Measurements from ENCODE around the gene MICU2.

The MICU2 gene

DNA sequence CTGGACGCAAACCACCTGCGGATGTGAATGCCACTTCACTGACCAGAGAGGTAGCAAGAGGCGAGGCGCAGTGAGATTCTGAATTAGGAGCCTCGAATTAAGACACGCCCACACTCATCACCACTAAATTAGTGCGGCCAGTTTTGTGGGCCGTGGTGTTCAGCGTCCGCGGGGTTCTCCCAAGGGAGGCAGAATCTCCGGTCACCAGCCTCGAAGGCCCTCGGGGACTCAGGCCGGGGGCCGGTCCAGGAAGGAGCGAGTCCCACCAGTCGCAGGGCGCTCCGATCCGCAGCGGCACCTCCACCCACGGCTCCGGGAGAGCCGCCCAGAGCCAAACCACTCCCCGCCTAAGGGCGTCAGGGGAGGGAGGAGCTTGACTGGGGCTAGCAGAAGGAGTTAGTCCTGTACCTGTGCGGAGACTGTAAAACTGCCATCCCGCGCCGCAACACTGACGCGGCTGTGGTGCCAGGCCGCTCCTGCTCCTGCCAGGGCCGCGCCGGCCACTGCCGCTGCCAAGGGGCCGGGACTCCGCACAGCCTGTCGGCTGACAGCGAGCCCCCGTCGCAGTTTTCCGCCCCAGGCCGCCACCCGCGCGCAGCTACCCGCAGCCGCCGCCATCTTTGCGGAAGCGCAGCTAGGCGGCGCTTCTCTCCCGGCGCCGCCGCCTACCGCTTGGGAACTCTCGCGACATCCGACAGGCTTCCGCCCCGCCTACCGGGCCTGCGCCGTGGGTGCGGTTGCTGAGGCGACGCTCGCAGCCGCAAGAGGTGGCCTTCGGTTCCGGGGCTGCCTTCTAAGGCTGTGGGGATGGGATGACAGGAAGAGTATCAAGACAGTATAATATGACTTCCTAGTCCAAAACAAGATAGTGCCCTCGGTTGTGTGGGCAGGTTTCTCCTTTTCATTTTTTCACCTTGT is at the start of gene MICU2:
Gene MICU2 (minus strand): TSS at position 640 of the 918 bp plus-strand sequence. CDS start 22 bp downstream, at position 618.
- peak within 1 kb of the TSS; percentile 88 for H3K27ac Mint-ChIP-seq
- peaks cover 9% of the 10 kb centered on the region for H3K36me3 Mint-ChIP-seq (ENCODE audit: low read depth)
- peaks cover 27% of the 10 kb centered on the region for H3K27me3 Mint-ChIP-seq (ENCODE audit: low read depth)
- H3K4me3 Mint-ChIP-seq: peak within 1 kb of the TSS; percentile 82
- peaks cover 21% of the 10 kb centered on the region for H3K4me1 Mint-ChIP-seq (ENCODE audit: low read depth)
- H3K9me3 Mint-ChIP-seq: no peaks in the 10 kb centered on the region

DNA sequence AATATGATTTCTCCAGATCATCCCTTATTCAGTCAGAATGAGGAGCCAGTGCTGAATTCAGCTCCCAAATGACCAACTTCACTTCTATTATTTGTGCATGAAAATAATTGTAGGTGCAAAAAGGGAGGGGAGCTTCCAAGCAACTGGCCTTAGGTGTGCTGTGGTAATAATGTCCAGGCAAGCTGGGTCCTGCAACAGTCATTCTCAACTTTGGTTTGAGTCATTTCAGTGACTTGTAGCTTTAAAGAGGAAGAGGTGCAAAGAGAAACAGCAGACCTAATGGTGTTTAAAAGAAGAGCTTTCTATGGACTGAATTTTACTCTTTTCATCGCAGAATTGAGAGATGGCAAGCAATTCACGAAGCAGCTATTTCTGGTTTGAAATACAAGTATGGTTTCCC is 37.7 kb upstream of the MICU2 start:
- Mint-ChIP-seq H3K36me3 (ENCODE audit: low read depth) (no peaks in the 10 kb centered on the region), H3K27ac (no peak overlapping the region), H3K9me3 (no peaks in the 10 kb centered on the region), H3K4me1 (ENCODE audit: low read depth) (no peaks in the 10 kb centered on the region), H3K27me3 (ENCODE audit: low read depth) (no peaks in the 10 kb centered on the region), H3K4me3 (no peak overlapping the region)

GRCh38 chr13:21639561-21639960 is 35.6 kb upstream of the MICU2 start:
- Mint-ChIP-seq H3K9me3 (no peaks in the 10 kb centered on the region), H3K4me3 (no peak overlapping the region), H3K36me3 (ENCODE audit: low read depth) (no peaks in the 10 kb centered on the region), H3K27me3 (ENCODE audit: low read depth) (no peaks in the 10 kb centered on the region), H3K4me1 (ENCODE audit: low read depth) (no peaks in the 10 kb centered on the region), H3K27ac (no peak overlapping the region)

GRCh38 chr13:21638319-21639282 is 34.6 kb upstream of the MICU2 start:
- Mint-ChIP-seq H3K36me3 (ENCODE audit: low read depth) (no peaks in the 10 kb centered on the region), H3K4me3 (no peak overlapping the region), H3K9me3 (no peaks in the 10 kb centered on the region), H3K27me3 (ENCODE audit: low read depth) (no peaks in the 10 kb centered on the region), H3K27ac (no peak overlapping the region), H3K4me1 (ENCODE audit: low read depth) (no peaks in the 10 kb centered on the region)

GRCh38 chr13:21637296-21637695 is 33.3 kb upstream of the MICU2 start:
- Mint-ChIP-seq H3K27me3 (ENCODE audit: low read depth) (no peaks in the 10 kb centered on the region), H3K9me3 (no peaks in the 10 kb centered on the region), H3K27ac (no peak overlapping the region), H3K4me1 (ENCODE audit: low read depth) (no peaks in the 10 kb centered on the region), H3K4me3 (no peak overlapping the region), H3K36me3 (ENCODE audit: low read depth) (no peaks in the 10 kb centered on the region)

- H3K9me3 Mint-ChIP-seq: no peaks in the 10 kb centered on the region
- no peaks in the 10 kb centered on the region for H3K27me3 Mint-ChIP-seq (ENCODE audit: low read depth)
- H3K4me3 Mint-ChIP-seq: no peak overlapping the region
- no peak overlapping the region for H3K27ac Mint-ChIP-seq
- no peaks in the 10 kb centered on the region for H3K36me3 Mint-ChIP-seq (ENCODE audit: low read depth)
- H3K4me1 Mint-ChIP-seq (ENCODE audit: low read depth): no peaks in the 10 kb centered on the region
These were observed 32.7 kb upstream of the MICU2 start for GRCh38 chr13:21636656-21637055.

DNA sequence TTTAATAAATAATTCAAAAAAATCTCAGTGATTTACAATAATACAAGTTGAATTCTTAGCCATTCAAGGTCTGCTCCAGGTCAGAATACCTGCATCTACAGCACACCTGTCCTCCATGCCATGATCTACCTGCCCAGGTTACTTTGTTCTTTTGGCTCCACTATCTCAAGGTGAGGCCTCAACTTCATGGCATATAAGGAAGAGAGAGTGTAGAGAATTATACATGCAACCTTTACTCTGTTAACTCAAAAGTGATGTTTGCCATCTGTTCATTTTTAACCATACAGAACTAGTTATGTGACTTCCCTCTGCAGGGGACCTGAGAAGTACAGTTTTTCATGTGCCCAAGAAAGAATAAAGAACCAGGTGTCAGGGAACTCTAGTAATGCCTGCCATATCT is 28.2 kb upstream of the MICU2 start:
- H3K4me3 Mint-ChIP-seq: no peak overlapping the region
- peaks cover 5% of the 10 kb centered on the region for H3K27me3 Mint-ChIP-seq (ENCODE audit: low read depth)
- no peaks in the 10 kb centered on the region for H3K4me1 Mint-ChIP-seq (ENCODE audit: low read depth)
- no peak overlapping the region for H3K27ac Mint-ChIP-seq
- peaks cover 2% of the 10 kb centered on the region for H3K36me3 Mint-ChIP-seq (ENCODE audit: low read depth)
- H3K9me3 Mint-ChIP-seq: no peaks in the 10 kb centered on the region

GRCh38 chr13:21625366-21625765 is 21.4 kb upstream of the MICU2 start:
- no peaks in the 10 kb centered on the region for H3K9me3 Mint-ChIP-seq
- H3K27me3 Mint-ChIP-seq (ENCODE audit: low read depth): peaks cover 15% of the 10 kb centered on the region
- no peak overlapping the region for H3K27ac Mint-ChIP-seq
- no peak overlapping the region for H3K4me3 Mint-ChIP-seq
- no peaks in the 10 kb centered on the region for H3K36me3 Mint-ChIP-seq (ENCODE audit: low read depth)
- peaks cover 2% of the 10 kb centered on the region for H3K4me1 Mint-ChIP-seq (ENCODE audit: low read depth)

- Mint-ChIP-seq H3K27me3 (ENCODE audit: low read depth) (peaks cover 37% of the 10 kb centered on the region), H3K27ac (no peak overlapping the region), H3K4me3 (no peak overlapping the region), H3K9me3 (no peaks in the 10 kb centered on the region), H3K4me1 (ENCODE audit: low read depth) (peaks cover 2% of the 10 kb centered on the region), H3K36me3 (ENCODE audit: low read depth) (no peaks in the 10 kb centered on the region)
These were observed 16.9 kb upstream of the MICU2 start for GRCh38 chr13:21620861-21621260.

GRCh38 chr13:21619633-21620220 is 15.8 kb upstream of the MICU2 start:
- H3K27me3 Mint-ChIP-seq (ENCODE audit: low read depth): peaks cover 41% of the 10 kb centered on the region
- no peak overlapping the region for H3K27ac Mint-ChIP-seq
- peaks cover 2% of the 10 kb centered on the region for H3K4me1 Mint-ChIP-seq (ENCODE audit: low read depth)
- H3K36me3 Mint-ChIP-seq (ENCODE audit: low read depth): no peaks in the 10 kb centered on the region
- no peak overlapping the region for H3K4me3 Mint-ChIP-seq
- no peaks in the 10 kb centered on the region for H3K9me3 Mint-ChIP-seq

DNA sequence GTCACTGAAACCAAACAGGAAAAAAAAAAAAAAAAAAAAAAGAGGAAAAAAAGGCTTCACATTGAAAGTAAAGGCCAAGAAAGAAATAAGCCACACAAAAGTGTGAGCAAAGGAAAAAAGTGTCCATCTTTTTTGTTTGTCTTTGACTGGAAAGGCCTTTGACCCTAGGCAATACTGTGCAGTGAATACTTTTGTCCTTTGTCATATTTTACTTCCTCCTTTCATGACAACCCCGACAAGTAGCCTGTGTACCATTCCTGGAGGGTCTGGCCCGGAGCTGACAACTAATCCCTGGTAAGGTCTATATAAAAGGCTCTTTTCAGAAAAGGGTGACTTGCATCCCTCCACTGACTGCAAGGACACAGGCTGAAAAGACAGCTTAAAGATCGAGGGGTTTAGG is 12.9 kb upstream of the MICU2 start:
- Mint-ChIP-seq H3K27me3 (ENCODE audit: low read depth) (peaks cover 38% of the 10 kb centered on the region), H3K4me1 (ENCODE audit: low read depth) (peaks cover 2% of the 10 kb centered on the region)

DNA sequence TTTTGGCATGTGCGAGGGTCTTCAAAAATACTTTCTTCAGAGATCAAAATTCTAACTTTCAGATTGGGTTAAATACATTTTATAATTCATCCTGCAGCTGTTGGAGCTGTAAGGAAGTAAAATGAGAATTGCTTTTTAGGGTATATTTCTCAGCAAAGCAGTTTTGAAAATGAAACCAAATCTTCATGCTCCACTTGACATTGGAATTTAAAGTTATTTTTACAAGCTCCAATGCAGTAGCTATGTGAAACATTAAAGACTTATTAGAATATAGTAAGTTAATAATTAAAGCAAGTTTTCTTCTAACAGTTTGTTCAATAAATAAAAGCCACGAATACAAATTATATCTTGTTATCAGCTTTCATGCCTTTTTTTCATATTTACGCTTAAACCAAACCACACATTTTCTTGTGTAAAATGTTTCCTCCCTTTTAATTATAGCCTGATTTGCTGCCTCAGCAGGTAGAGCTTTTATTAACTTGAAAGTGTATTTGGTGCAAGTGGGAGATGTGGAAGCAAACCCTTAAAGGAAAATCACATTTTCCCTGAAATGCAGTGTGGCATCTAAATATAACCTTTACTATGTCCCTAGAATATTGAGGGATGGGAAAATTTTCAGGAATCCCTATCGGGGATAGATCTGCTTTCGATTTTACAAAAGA is 12.4 kb upstream of the MICU2 start:
- Mint-ChIP-seq H3K36me3 (ENCODE audit: low read depth) (no peaks in the 10 kb centered on the region), H3K27me3 (ENCODE audit: low read depth) (peaks cover 34% of the 10 kb centered on the region), H3K4me1 (ENCODE audit: low read depth) (peaks cover 2% of the 10 kb centered on the region), H3K4me3 (no peak overlapping the region), H3K27ac (no peak overlapping the region), H3K9me3 (no peaks in the 10 kb centered on the region)

More for the DNA sequence above, 12.9 kb upstream of the MICU2 start:
- Mint-ChIP-seq H3K9me3 (no peaks in the 10 kb centered on the region), H3K4me3 (no peak overlapping the region), H3K27ac (no peak overlapping the region), H3K36me3 (ENCODE audit: low read depth) (no peaks in the 10 kb centered on the region)

DNA sequence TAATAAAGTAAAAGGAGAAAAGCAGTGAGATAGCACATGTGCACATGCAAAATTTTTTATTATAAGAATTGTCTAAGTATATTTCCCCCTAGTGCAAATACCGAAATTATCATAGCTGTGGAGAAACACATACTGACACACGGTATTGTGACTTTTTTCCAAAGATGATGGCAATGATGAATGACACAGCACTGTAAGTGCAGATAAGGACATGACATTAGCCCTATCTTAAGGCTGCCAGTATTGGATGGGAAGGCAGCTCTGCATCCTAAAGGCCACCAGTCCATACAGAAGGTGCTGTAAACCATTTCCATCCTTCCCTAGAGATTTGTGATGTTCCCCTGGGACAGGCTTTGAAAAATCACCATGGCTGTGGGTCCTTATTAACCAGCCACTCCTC is 11.5 kb upstream of the MICU2 start:
- Mint-ChIP-seq H3K36me3 (ENCODE audit: low read depth) (no peaks in the 10 kb centered on the region), H3K4me1 (ENCODE audit: low read depth) (no peaks in the 10 kb centered on the region), H3K9me3 (no peaks in the 10 kb centered on the region), H3K4me3 (no peak overlapping the region), H3K27me3 (ENCODE audit: low read depth) (peaks cover 26% of the 10 kb centered on the region), H3K27ac (no peak overlapping the region)

DNA sequence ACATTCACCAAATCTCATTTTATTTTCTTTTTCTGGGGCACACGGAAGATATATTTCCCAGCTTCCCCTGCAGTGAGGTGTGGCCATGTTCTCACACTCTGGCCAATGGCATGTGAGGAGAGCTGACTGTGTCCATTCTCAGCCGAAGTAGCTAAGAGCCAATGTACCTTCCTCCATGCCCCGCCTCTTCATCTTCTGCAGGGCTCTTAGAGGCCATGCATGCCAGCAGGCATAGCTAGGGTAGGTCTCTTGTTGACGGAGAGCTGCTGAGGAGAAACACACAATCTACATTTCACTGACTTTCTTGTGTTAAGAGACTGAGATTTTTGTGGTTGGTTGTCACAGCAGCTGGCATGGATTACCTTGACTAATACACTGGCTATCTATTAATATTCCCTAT is 9.8 kb upstream of the MICU2 start:
- H3K27ac Mint-ChIP-seq: no peak overlapping the region
- H3K27me3 Mint-ChIP-seq (ENCODE audit: low read depth): peaks cover 18% of the 10 kb centered on the region
- no peak overlapping the region for H3K4me3 Mint-ChIP-seq
- no peaks in the 10 kb centered on the region for H3K4me1 Mint-ChIP-seq (ENCODE audit: low read depth)
- H3K36me3 Mint-ChIP-seq (ENCODE audit: low read depth): no peaks in the 10 kb centered on the region
- no peaks in the 10 kb centered on the region for H3K9me3 Mint-ChIP-seq
